K562 (cell line): ENCODE data around the gene SIGLEC11. TPM values are rescaled to one million over a fixed set of nuclear protein-coding genes. Genes with fewer than 3 reads are reported as not detected.

ENCODE experiments used
- BRF2 ChIP-seq: IDR thresholded peaks from 3 replicates; pipeline ENCODE4 v1.6.1; 2011; ENCODE audit warnings: borderline replicate concordance, mild to moderate bottlenecking; ENCODE audit not compliant: insufficient read length, insufficient read depth
- CC2D1A ChIP-seq: fragments of 450-650 bp; IDR thresholded peaks from 2 replicates; pipeline ENCODE4 v1.6.1; 2017; ENCODE audit warnings: mild to moderate bottlenecking
- FUS ChIP-seq: fragments of 200-400 bp; formaldehyde crosslinking; optimal IDR thresholded peaks from 2 replicates; pipeline ENCODE3; 2017; ENCODE audit warnings: low read depth, low read length
- MCM5 ChIP-seq: fragments of 450-650 bp; IDR thresholded peaks from 2 replicates; pipeline ENCODE4 v1.6.1; 2016; ENCODE audit warnings: low read depth
- RBM17 ChIP-seq: fragments of 200-400 bp; formaldehyde crosslinking; IDR thresholded peaks from 2 replicates; pipeline ENCODE4 v1.6.1; 2017; ENCODE audit warnings: low read depth, mild to moderate bottlenecking, low read length, borderline replicate concordance
- RREB1 ChIP-seq: fragments of 250-450 bp; sonication (Bioruptor Pico); IDR thresholded peaks from 2 replicates; pipeline ENCODE4 v1.4.0; 2020
- SMAD3 ChIP-seq: fragments of 450-650 bp; formaldehyde crosslinking; conservative IDR thresholded peaks from 2 replicates; pipeline ENCODE4 v1.4.0; 2020; ENCODE audit warnings: mild to moderate bottlenecking
- SMARCB1 ChIP-seq: IDR thresholded peaks from 2 replicates; pipeline ENCODE4 v1.6.1; 2011; ENCODE audit warnings: improper control_type of control experiment, low read depth; ENCODE audit not compliant: insufficient read length
- SNIP1 ChIP-seq: fragments of 450-650 bp; IDR thresholded peaks from 2 replicates; pipeline ENCODE4 v1.7.1; 2017; ENCODE audit warnings: low read depth, mild to moderate bottlenecking
- TAL1 ChIP-seq: fragments of 450-650 bp; IDR thresholded peaks from 2 replicates; pipeline ENCODE4 v1.6.1; 2016; ENCODE audit warnings: mild to moderate bottlenecking
- ZNF184 ChIP-seq: sonication (generic); formaldehyde crosslinking; IDR thresholded peaks from 2 replicates; pipeline ENCODE4 v1.5.0; 2020; ENCODE audit warnings: missing genetic modification reagents
- ZNF3 ChIP-seq: fragments of 250-450 bp; sonication (Bioruptor Pico); IDR thresholded peaks from 2 replicates; pipeline ENCODE4 v1.5.0; 2021; ENCODE audit warnings: mild to moderate bottlenecking, moderate library complexity
- ZNF407 ChIP-seq: fragments of 450-650 bp; IDR thresholded peaks from 2 replicates; pipeline ENCODE4 v1.6.1; 2016; ENCODE audit warnings: low read depth
- ZNF766 ChIP-seq: fragments of 200-800 bp; sonication (Bioruptor generic); conservative IDR thresholded peaks from 2 replicates; pipeline ENCODE4 v1.6.1; 2016; ENCODE audit warnings: missing genetic modification characterization, missing compliant biosample characterization
- polyA plus RNA-seq, 8 experiments: library from polyadenylated mRNA; depleted of rRNA in 4 of 8; stranded (reverse) in 5 of 8; unstranded in 3 of 8; fragments of >200 nt; fragmentation: Nextera tagmentation in 2 of 8; fragmentation: Illumina TruSeq in 1 of 8; extraction: Ambion mirVana in 2 of 8; extraction: Trizol in 1 of 8; gene quantifications; 2 replicates each; pipeline versions ENCODE4 v1.2.1 to v1.2.3, GENCODE V29; 2011 to 2014; ENCODE audit warnings: inconsistent platforms in 1 of 8, missing spikeins in 1 of 8
- total RNA-seq, 7 experiments: library from RNA; depleted of rRNA in 6 of 7; stranded (reverse); fragments of >200 nt in 6 of 7; fragmentation: Illumina TruSeq in 2 of 7; extraction: Trizol in 2 of 7; gene quantifications; 2 replicates each; pipeline versions ENCODE4 v1.2.1 to v1.2.3, GENCODE V29; 2011 to 2021; ENCODE audit warnings: low replicate concordance in 1 of 7

The SIGLEC11 gene
- total and polyA plus RNA-seq, 9 of the 15 experiments (the other 6 are each of a cell fraction or from before 2014, with no cell fraction given): not detected

- TF ChIP-seq ZNF3 (CRISPR knock-in tag) (no peak), RREB1 (CRISPR knock-in tag) (no peak), ZNF407 (no peak), SMAD3 (CRISPR knock-in tag) (no peak), TAL1 (no peak), MCM5 (no peak), FUS (no peak), ZNF184 (CRISPR knock-in tag) (no peak), ZNF766 (CRISPR knock-in tag) (no peak), BRF2 (no peak), SMARCB1 (no peak), RBM17 (no peak), CC2D1A (peak; percentile 95), SNIP1 (no peak)
Measured at GRCh38 chr19:49937750-49938381, 23.1 kb downstream of the SIGLEC11 start (continued).
